DOHH2 (cell line): Measurements from ENCODE around the gene LRRN3.

Experiments used
- EZH2phosphoT487 ChIP-seq: fragments of 200-600 bp; sonication (generic); IDR thresholded peaks from 2 replicates; pipeline ENCODE4 v1.6.1; 2017; ENCODE audit warnings: borderline replicate concordance, mild to moderate bottlenecking, antibody characterized with exemption, low read length, moderate library complexity, mixed read lengths
- TF ChIP-seq, protein P1 (sequence below): fragments of 200-600 bp; sonication (generic); IDR thresholded peaks from one replicate; pipeline ENCODE4 v1.5.1; 2014; ENCODE audit warnings: antibody characterized with exemption, mild to moderate bottlenecking, low read depth, low read length; ENCODE audit not compliant: poor library complexity, severe bottlenecking

DNA sequence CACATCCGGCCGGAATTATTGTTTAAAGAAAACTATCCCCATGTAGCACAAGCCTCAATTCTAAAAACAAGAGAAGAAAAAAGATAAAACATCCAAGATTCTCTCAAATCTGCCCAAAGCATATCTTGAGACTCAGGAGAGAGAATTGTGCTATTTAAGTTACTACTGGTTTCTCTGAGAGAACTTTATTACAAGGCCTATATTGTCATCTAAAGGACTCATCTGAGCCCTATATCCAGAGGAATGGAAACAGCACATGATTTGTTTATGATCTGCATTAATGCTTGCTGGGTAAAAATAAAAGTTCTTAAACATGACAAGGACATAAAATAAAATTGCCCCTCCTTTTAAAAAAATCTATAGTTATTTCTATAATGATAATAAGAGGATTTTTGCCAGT is 25.0 kb downstream of the LRRN3 start:
- TF ChIP-seq, protein P1, sequence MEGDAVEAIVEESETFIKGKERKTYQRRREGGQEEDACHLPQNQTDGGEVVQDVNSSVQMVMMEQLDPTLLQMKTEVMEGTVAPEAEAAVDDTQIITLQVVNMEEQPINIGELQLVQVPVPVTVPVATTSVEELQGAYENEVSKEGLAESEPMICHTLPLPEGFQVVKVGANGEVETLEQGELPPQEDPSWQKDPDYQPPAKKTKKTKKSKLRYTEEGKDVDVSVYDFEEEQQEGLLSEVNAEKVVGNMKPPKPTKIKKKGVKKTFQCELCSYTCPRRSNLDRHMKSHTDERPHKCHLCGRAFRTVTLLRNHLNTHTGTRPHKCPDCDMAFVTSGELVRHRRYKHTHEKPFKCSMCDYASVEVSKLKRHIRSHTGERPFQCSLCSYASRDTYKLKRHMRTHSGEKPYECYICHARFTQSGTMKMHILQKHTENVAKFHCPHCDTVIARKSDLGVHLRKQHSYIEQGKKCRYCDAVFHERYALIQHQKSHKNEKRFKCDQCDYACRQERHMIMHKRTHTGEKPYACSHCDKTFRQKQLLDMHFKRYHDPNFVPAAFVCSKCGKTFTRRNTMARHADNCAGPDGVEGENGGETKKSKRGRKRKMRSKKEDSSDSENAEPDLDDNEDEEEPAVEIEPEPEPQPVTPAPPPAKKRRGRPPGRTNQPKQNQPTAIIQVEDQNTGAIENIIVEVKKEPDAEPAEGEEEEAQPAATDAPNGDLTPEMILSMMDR = no peak
- no peak for TF ChIP-seq EZH2phosphoT487
